ENCODE results near the gene PI16. TPM values are rescaled to one million over a fixed set of nuclear protein-coding genes. Genes with fewer than 3 reads are reported as not detected.

Gene PI16
- total and polyA plus RNA-seq, 9 donors: 0.12 to 43.1 (median 3.1) TPM; not detected in 1

DNA sequence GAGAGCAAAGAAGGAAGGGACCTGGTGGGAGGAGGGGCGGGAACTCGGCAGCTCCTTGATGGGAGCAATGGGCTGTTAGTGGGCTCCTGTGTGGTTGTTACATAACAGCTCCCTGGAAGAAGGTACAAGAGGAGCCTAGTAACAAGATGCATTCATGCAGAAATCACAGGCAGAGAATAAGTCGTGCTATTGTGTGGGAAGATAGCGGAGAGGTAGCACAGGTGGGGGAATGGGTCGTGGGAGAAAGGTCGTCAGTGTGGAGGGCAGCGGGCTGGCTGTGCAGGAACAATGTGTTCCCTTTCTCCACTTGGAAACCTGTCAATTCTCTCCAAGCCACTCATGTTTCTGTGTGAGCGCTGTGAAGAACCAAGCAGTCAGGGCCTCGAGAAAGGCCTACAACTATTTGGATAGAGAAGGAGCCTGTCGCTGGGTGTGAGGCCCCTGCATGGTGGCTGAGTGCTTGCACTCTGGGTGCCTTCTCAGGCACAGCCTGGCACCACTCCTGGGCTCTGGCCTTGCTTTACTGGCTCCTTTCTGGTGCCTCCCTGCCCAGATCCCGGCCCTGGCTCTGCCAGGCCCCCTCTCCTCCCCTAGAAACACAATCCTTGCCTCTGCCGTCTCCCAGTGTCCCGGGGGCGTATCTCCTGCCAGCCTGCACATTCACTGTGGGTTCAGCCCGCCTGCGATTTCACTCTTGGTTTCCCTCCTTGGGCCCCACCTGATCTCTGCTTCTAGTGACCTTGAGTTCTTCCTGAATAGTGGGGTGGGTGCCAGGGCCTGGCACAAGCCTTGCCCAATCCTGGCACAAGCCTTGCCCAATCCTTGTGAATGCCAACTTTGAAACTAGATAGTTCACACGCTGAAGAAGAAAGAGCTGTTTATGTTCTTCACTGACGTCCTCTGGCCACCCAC lies 43.5 kb downstream of the PI16 start:
- WGBS, 3 donors: 49 to 57% (median 52%) methylated on average over 18 of the region's 18 CpGs
- Histone ChIP-seq H3K9me3 (no peaks in the 10 kb centered on the region), H3K4me3 (no peak overlapping the region), H3K27me3 (no peaks in the 10 kb centered on the region), H3K27ac (peak overlapping the region in 1 of 2 donors; percentile 74), H3K4me1 (ENCODE audit: insufficient read depth) (peaks cover 10% of the 10 kb centered on the region), H3K36me3 (no peaks in the 10 kb centered on the region)
- DNase-seq: peak in 4 of 5 donors; percentile 38 to 67 (median 56)
- TF ChIP-seq, protein P1, sequence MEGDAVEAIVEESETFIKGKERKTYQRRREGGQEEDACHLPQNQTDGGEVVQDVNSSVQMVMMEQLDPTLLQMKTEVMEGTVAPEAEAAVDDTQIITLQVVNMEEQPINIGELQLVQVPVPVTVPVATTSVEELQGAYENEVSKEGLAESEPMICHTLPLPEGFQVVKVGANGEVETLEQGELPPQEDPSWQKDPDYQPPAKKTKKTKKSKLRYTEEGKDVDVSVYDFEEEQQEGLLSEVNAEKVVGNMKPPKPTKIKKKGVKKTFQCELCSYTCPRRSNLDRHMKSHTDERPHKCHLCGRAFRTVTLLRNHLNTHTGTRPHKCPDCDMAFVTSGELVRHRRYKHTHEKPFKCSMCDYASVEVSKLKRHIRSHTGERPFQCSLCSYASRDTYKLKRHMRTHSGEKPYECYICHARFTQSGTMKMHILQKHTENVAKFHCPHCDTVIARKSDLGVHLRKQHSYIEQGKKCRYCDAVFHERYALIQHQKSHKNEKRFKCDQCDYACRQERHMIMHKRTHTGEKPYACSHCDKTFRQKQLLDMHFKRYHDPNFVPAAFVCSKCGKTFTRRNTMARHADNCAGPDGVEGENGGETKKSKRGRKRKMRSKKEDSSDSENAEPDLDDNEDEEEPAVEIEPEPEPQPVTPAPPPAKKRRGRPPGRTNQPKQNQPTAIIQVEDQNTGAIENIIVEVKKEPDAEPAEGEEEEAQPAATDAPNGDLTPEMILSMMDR (IDR thresholded peaks at IDR 0.05): no peak
- TF ChIP-seq POLR2A (IDR thresholded peaks at IDR 0.05) (no peak), EP300 (IDR thresholded peaks at IDR 0.05) (no peak)
- intact Hi-C loops (cut with DNase I): no loop called here

DNA sequence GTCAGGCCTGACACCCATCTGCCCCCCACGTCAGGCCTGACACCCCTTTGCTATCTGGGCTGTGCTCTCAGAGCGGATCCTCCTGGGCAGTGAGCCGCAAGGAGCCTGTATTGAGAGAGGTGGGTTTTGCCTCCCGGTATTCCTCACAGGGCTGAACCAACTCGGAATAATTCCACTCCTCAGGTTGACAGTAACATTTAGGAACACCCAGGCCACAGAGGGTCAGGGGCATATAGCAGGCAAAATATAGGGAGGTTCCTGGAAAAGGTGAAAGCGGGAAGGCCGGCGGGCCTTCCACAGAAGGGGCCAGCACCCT lies 44.1 kb downstream of the PI16 start:
- TF ChIP-seq POLR2A (IDR thresholded peaks at IDR 0.05): no peak
- TF ChIP-seq EP300 (IDR thresholded peaks at IDR 0.05): no peak
- intact Hi-C loops (cut with DNase I): no loop called here
- Histone ChIP-seq H3K27me3 (no peaks in the 10 kb centered on the region), H3K9me3 (no peaks in the 10 kb centered on the region), H3K4me3 (no peak overlapping the region), H3K36me3 (no peaks in the 10 kb centered on the region), H3K4me1 (ENCODE audit: insufficient read depth) (peaks cover 10% of the 10 kb centered on the region), H3K27ac (peak overlapping the region in 1 of 2 donors; percentile 74)
- WGBS, 3 donors: 77 to 90% (median 87%) methylated on average over 8 of the region's 8 CpGs
- DNase-seq: no peak

DNA sequence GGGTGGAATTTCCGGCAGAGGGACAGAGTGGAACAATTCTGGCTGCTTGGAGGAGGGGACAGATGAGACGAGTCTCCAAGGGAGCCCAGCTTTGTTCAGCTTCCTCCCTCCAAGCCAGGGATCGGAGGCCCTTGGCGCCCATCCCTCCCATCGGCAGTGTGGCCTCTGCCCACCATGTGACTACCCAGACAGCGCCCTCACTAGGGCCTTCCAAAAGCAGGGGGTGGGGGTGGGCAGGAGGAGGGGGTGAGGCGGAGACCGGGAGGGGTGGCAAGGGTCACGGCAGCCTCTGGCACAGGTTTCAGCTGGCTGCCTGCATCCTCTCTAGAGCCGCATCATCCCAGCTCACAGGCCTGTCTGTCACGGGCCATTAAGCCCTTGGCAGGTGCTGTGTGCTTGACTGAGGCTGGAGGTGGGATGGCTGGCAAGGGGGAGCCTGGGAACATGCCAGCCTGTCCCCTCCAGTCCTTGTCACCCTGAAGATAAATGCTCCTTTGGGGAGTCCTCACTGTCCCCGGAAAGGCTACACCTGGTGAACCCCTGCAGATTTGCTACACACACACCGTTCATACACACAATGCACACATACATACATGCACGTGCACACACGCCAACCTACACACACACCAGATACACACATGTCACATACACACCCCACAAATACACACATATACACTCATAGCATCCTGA lies 44.7 kb downstream of the PI16 start:
- H3K4me3 ChIP-seq: no peak overlapping the region

DNA sequence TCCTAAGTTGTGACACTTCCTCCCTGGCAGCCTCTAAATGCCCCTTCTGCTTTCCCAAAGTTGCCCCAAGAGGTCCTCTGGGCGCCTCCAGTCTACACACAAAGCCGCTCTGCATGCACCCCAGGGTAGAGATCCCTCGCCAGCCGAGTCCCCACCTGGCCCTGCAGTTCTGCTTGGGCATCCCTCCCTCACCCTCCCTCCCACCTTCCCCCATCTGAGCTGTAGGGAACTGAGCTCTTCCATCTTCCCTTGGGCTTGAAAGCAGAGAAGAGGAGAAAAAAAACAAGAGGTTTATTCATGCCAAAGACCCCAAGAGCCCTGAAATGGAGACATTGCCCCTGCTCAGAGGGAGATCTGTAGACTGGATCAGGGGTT lies 45.2 kb downstream of the PI16 start:
- Histone ChIP-seq H3K36me3 (no peaks in the 10 kb centered on the region), H3K27ac (no peak overlapping the region), H3K4me3 (no peak overlapping the region), H3K9me3 (no peaks in the 10 kb centered on the region), H3K27me3 (no peaks in the 10 kb centered on the region), H3K4me1 (ENCODE audit: insufficient read depth) (peaks cover 10% of the 10 kb centered on the region)
- DNase-seq: no peak
- TF ChIP-seq EP300 (IDR thresholded peaks at IDR 0.05) (no peak), POLR2A (IDR thresholded peaks at IDR 0.05) (no peak)
- TF ChIP-seq, protein P1 (IDR thresholded peaks at IDR 0.05): no peak
- intact Hi-C loops (cut with DNase I): no loop called here
- 94 to 100% (median 97%) methylated on average over 4 of the region's 4 CpGs for WGBS, 3 donors

More for the DNA sequence above, 44.7 kb downstream of the PI16 start:
- H3K9me3 ChIP-seq: no peaks in the 10 kb centered on the region
- intact Hi-C loops (cut with DNase I): no loop called here
- H3K27me3 ChIP-seq: no peaks in the 10 kb centered on the region
- peak overlapping the region in 1 of 2 donors; percentile 74 for H3K27ac ChIP-seq
- H3K36me3 ChIP-seq: no peaks in the 10 kb centered on the region
- TF ChIP-seq EP300 (IDR thresholded peaks at IDR 0.05) (no peak), POLR2A (IDR thresholded peaks at IDR 0.05) (no peak)
- TF ChIP-seq, protein P1 (IDR thresholded peaks at IDR 0.05): no peak
- H3K4me1 ChIP-seq (ENCODE audit: insufficient read depth): peaks cover 10% of the 10 kb centered on the region
- 83 to 91% (median 84%) methylated on average over 15 of the region's 15 CpGs for WGBS, 3 donors
- DNase-seq: no peak

Data from ovary (tissue), 9 donors.